ENCODE measurements around the gene FXYD5.

FXYD5 gene

GRCh38 chr19:35136977-35137702 is 17.4 kb upstream of the FXYD5 start:
- TF ChIP-seq CTCF (IDR thresholded peaks at IDR 0.05; ENCODE audit: low read depth, low read length, missing control alignments) = no peak
- H3K4me3 ChIP-seq (replicated peaks; ENCODE audit: low read depth, low read length) = no peak overlapping the region
- DNase-seq (ENCODE audit: extremely low read depth, low read depth) = no peak

- no peak within 1 kb of the TSS for H3K4me3 ChIP-seq (replicated peaks; ENCODE audit: low read depth, low read length)
- TF ChIP-seq CTCF (IDR thresholded peaks at IDR 0.05; ENCODE audit: low read depth, low read length, missing control alignments) = no peak
- no peak for DNase-seq (ENCODE audit: extremely low read depth, low read depth)
Observed at GRCh38 chr19:35138305-35138892, 16.1 kb upstream of the FXYD5 start, which contains the start of gene FXYD1. Gene FXYD1 (plus strand): TSS chr19:35138824. CDS start chr19:35140080, 1,256 bp downstream.

- DNase-seq (ENCODE audit: extremely low read depth, low read depth) = no peak
- no peak overlapping the region for H3K4me3 ChIP-seq (replicated peaks; ENCODE audit: low read depth, low read length)
Observed at GRCh38 chr19:35140207-35140961, 14.2 kb upstream of the FXYD5 start.

GRCh38 chr19:35140962-35141836 is 13.3 kb upstream of the FXYD5 start:
- no peak overlapping the region for H3K4me3 ChIP-seq (replicated peaks; ENCODE audit: low read depth, low read length)
- DNase-seq (ENCODE audit: extremely low read depth, low read depth) = peak; percentile 48
- TF ChIP-seq CTCF (IDR thresholded peaks at IDR 0.05; ENCODE audit: low read depth, low read length, missing control alignments) = peak; percentile 47

More at GRCh38 chr19:35140207-35140961, 14.2 kb upstream of the FXYD5 start:
- no peak for TF ChIP-seq CTCF (IDR thresholded peaks at IDR 0.05; ENCODE audit: low read depth, low read length, missing control alignments)

- no peak for TF ChIP-seq CTCF (IDR thresholded peaks at IDR 0.05; ENCODE audit: low read depth, low read length, missing control alignments)
- no peak overlapping the region for H3K4me3 ChIP-seq (replicated peaks; ENCODE audit: low read depth, low read length)
- no peak for DNase-seq (ENCODE audit: extremely low read depth, low read depth)
Observed at GRCh38 chr19:35141837-35142605, 12.5 kb upstream of the FXYD5 start.
